HepG2 (cell line): ENCODE results near the gene OR52N2. TPM values are rescaled to one million over a fixed set of nuclear protein-coding genes. Genes with fewer than 3 reads are reported as not detected.

Experiments used
- ATAC-seq: fragments of 200-7000 bp; cut with Tn5 transposase; 3 replicates; pipeline ENCODE4 v1.9.1; 2020; ENCODE audit warnings: mild to moderate bottlenecking, moderate library complexity
- BruUV-seq: library from RNA; stranded (reverse); fragments of 400-500 nt; replicated peaks from 2 replicates; lab custom pipeline; 2021; lab: Mats Ljungman, UMichigan
- CTCF ChIA-PET: fragments of 300-600 bp; formaldehyde crosslinking; extraction: SDS; loops from one replicate; lab custom pipeline; 2021; ENCODE audit warnings: low total read pairs, inconsistent platforms, low intra/inter-chr PET ratio; lab: Yijun Ruan, JAX
- POLR2A ChIA-PET: fragments of 350-600 bp; sonication (Branson Sonifier 250); formaldehyde crosslinking; loops from one replicate; lab custom pipeline; 2020; ENCODE audit warnings: antibody characterized with exemption, inconsistent platforms; lab: Yijun Ruan, JAX
- DNase-seq: peaks from one replicate; pipeline ENCODE4 v3.0.0-alpha.2; 2015; ENCODE audit warnings: low spot score
- FAIRE-seq: peaks from 3 replicates; lab custom pipeline; 2011; peaks lifted over from hg19 to GRCh38; lab: Jason Lieb, UNC
- H2AFZ ChIP-seq: one replicate; pipeline ENCODE4 v1.6.1; 2011; ENCODE audit warnings: low read length, inconsistent platforms
- H3K27ac ChIP-seq: fragments of 300-600 bp; 3 replicates; pipeline ENCODE4 v1.8.0; 2011; ENCODE audit warnings: mixed run types, mild to moderate bottlenecking, mixed read lengths, low read length, inconsistent platforms; ENCODE audit not compliant: insufficient read depth; ENCODE audit errors: extremely low read length
- H3K27me3 ChIP-seq, 2 experiments: fragments of 200-600 bp in 1 of 2; 2 replicates in 1 of 2; 3 replicates in 1 of 2; pipeline versions ENCODE4 v1.6.0 to v1.8.0; 2011; ENCODE audit warnings: low read length in 2 of 2, mild to moderate bottlenecking in 2 of 2, moderate library complexity in 2 of 2, inconsistent platforms in 1 of 2; ENCODE audit not compliant: insufficient read depth in 2 of 2, control insufficient read depth in 1 of 2
- H3K36me3 ChIP-seq, 2 experiments: fragments of 200-600 bp in 1 of 2; replicated peaks in 1 of 2; 2 replicates in 1 of 2; 3 replicates in 1 of 2; pipeline versions ENCODE4 v1.5.1 to v1.8.0; 2011; ENCODE audit warnings: low read length in 2 of 2, inconsistent platforms in 1 of 2; ENCODE audit not compliant: insufficient read depth in 2 of 2, control insufficient read depth in 1 of 2
- H3K4me1 ChIP-seq: 2 replicates; pipeline ENCODE4 v1.5.1; 2012; ENCODE audit warnings: low read length, inconsistent platforms; ENCODE audit not compliant: insufficient read depth
- H3K4me2 ChIP-seq: 2 replicates; pipeline ENCODE4 v1.6.0; 2011; ENCODE audit warnings: low read depth, low read length, inconsistent platforms
- H3K4me3 ChIP-seq, 3 experiments: fragments of 200-600 bp in 1 of 3; sonication (generic), shearing (Covaris generic) in 1 of 3; replicated peaks in 1 of 3; 2 replicates each; pipeline ENCODE4 v1.5.1; 2011 to 2016; ENCODE audit warnings: low read length in 3 of 3, inconsistent platforms in 2 of 3, low read depth in 2 of 3, mild to moderate bottlenecking in 2 of 3, control low read depth in 1 of 3, mixed read lengths in 1 of 3; ENCODE audit not compliant: insufficient read depth in 1 of 3
- H3K79me2 ChIP-seq: one replicate; pipeline ENCODE4 v1.6.1; 2011; ENCODE audit warnings: low read length, inconsistent platforms; ENCODE audit not compliant: insufficient read depth
- H3K9ac ChIP-seq: 2 replicates; pipeline ENCODE4 v1.6.0; 2011; ENCODE audit warnings: mild to moderate bottlenecking, low read depth, low read length, inconsistent platforms; ENCODE audit not compliant: insufficient read depth
- H3K9me3 ChIP-seq: 2 replicates; pipeline ENCODE4 v1.5.1; 2012; ENCODE audit warnings: mild to moderate bottlenecking, low read length
- H4K20me1 ChIP-seq: 2 replicates; pipeline ENCODE4 v1.6.0; 2011; ENCODE audit warnings: inconsistent platforms, mild to moderate bottlenecking, low read length, moderate library complexity; ENCODE audit not compliant: insufficient read depth
- CBX2 ChIP-seq, 2 experiments: fragments of 200-600 bp in 1 of 2; sonication (generic); formaldehyde crosslinking in 1 of 2; IDR thresholded peaks; 2 replicates each; pipeline versions ENCODE4 v1.7.0 to v1.8.1; 2018 to 2022; ENCODE audit warnings: low read depth in 2 of 2, low read length in 1 of 2, mild to moderate bottlenecking in 1 of 2, missing genetic modification reagents in 1 of 2
- DBP ChIP-seq: sonication (generic); formaldehyde crosslinking; IDR thresholded peaks from 2 replicates; pipeline ENCODE4 v1.4.0; 2020; ENCODE audit warnings: missing genetic modification reagents; ENCODE audit errors: not compliant biosample characterization
- E2F2 ChIP-seq: sonication (generic); formaldehyde crosslinking; IDR thresholded peaks from 2 replicates; pipeline ENCODE4 v1.4.0; 2020; ENCODE audit warnings: missing genetic modification reagents, borderline replicate concordance
- PHF21A ChIP-seq: sonication (generic); formaldehyde crosslinking; IDR thresholded peaks from 2 replicates; pipeline ENCODE4 v1.5.0; 2020; ENCODE audit warnings: mild to moderate bottlenecking, missing genetic modification reagents
- RBM39 ChIP-seq: fragments of 200-400 bp; formaldehyde crosslinking; IDR thresholded peaks from one replicate; pipeline ENCODE4 v1.6.1; 2018; ENCODE audit warnings: antibody characterized with exemption, mild to moderate bottlenecking, low read depth, low read length; ENCODE audit not compliant: poor library complexity, severe bottlenecking
- SUZ12 ChIP-seq: fragments of 150-350 bp; IDR thresholded peaks from 2 replicates; pipeline ENCODE4 v1.6.1; 2014; ENCODE audit warnings: low read depth, low read length
- TFAP4 ChIP-seq: sonication (generic); IDR thresholded peaks from 2 replicates; pipeline ENCODE4 v1.6.1; 2016; ENCODE audit warnings: low read depth, borderline replicate concordance
- TIGD3 ChIP-seq: sonication (generic); formaldehyde crosslinking; IDR thresholded peaks from 2 replicates; pipeline ENCODE4 v1.5.1; 2020; ENCODE audit warnings: mild to moderate bottlenecking, missing genetic modification reagents, borderline replicate concordance
- ZBTB37 ChIP-seq: sonication (generic); formaldehyde crosslinking; IDR thresholded peaks from 2 replicates; pipeline ENCODE4 v1.4.0; 2020; ENCODE audit warnings: mild to moderate bottlenecking, missing genetic modification reagents
- ZFP90 ChIP-seq: sonication (generic); formaldehyde crosslinking; IDR thresholded peaks from 2 replicates; pipeline ENCODE4 v1.8.0; 2022; ENCODE audit warnings: missing genetic modification reagents, mild to moderate bottlenecking, inconsistent platforms, borderline replicate concordance
- ZFX ChIP-seq: sonication (generic); formaldehyde crosslinking; IDR thresholded peaks from 2 replicates; pipeline ENCODE4 v1.4.0; 2020; ENCODE audit warnings: mild to moderate bottlenecking, low read depth, missing genetic modification reagents, moderate library complexity
- ZKSCAN5 ChIP-seq: sonication (generic); formaldehyde crosslinking; IDR thresholded peaks from 2 replicates; pipeline ENCODE4 v1.5.1; 2020; ENCODE audit warnings: mild to moderate bottlenecking, missing genetic modification reagents
- ZMYM2 ChIP-seq: sonication (generic); formaldehyde crosslinking; IDR thresholded peaks from 2 replicates; pipeline ENCODE4 v1.8.0; 2022; ENCODE audit warnings: mild to moderate bottlenecking, missing genetic modification reagents
- ZNF3 ChIP-seq: IDR thresholded peaks from 2 replicates; pipeline ENCODE4 v1.7.0; 2017; ENCODE audit warnings: inconsistent platforms
- ZNF878 ChIP-seq: sonication (generic); formaldehyde crosslinking; IDR thresholded peaks from 2 replicates; pipeline ENCODE4 v1.8.1; 2023; ENCODE audit warnings: mild to moderate bottlenecking, missing genetic modification reagents, moderate library complexity
- WGBS: methylation state at CpG from one replicate; pipeline ENCODE4 v1.1.6; 2017; ENCODE audit warnings: low lambda C conversion rate; 5-methylcytosine and 5-hydroxymethylcytosine counted together
- in situ Hi-C: cut with HindIII; loops from 2 replicates; pipeline ENCODE4 v1.10.0; 2017; ENCODE audit warnings: low pct_unique_long_range_greater_than_20kb; ENCODE audit not compliant: extremely low pct_ligation_motif_present
- intact Hi-C: fragments of 100-400 bp; cut with micrococcal nuclease; formaldehyde crosslinking; loops from one replicate; pipeline ENCODE4 v1.10.0; 2022; ENCODE audit not compliant: unreplicated experiment
- polyA plus RNA-seq, 8 experiments: library from polyadenylated mRNA; depleted of rRNA in 3 of 8; stranded (reverse) in 7 of 8; unstranded in 1 of 8; fragments of >200 nt; fragmentation: Illumina TruSeq in 4 of 8; extraction: Trizol in 4 of 8; gene quantifications; 2 replicates each; pipeline versions ENCODE4 v1.2.1 to v1.2.3, GENCODE V29; 2011 to 2016; ENCODE audit warnings: low read depth in 4 of 8, missing spikeins in 1 of 8, mixed read lengths in 1 of 8; ENCODE audit not compliant: insufficient read depth in 1 of 8
- total RNA-seq, 5 experiments: library from RNA; depleted of rRNA; stranded (reverse); fragments of >200 nt; fragmentation: Illumina TruSeq; extraction: Trizol; gene quantifications; 2 replicates each; pipeline ENCODE4 v1.2.3, GENCODE V29; 2016; ENCODE audit warnings: low read depth in 1 of 5

The OR52N2 gene
- total and polyA plus RNA-seq, 2 of the 13 experiments (the other 11 are each of a cell fraction or from before 2014, with no cell fraction given): not detected

GRCh38 chr11:5809905-5810795, 1.4 kb downstream of the OR52N2 start (continued):
- TF ChIP-seq ZFP90 (CRISPR knock-in tag) (no peak), DBP (CRISPR knock-in tag) (no peak), E2F2 (CRISPR knock-in tag) (no peak), ZBTB37 (CRISPR knock-in tag) (no peak)
- TF ChIP-seq, all 625 proteins: peak for 0

GRCh38 chr11:5815534-5815933, 6.8 kb downstream of the OR52N2 start:
- ChIA-PET POLR2A (no interaction called here), CTCF (no interaction called here)
- Histone ChIP-seq H3K79me2 (no peaks in the 10 kb centered on the region), H3K27me3 (no peaks in the 10 kb centered on the region; a peak in 1 of 5 replicates), H3K4me1 (no peaks in the 10 kb centered on the region), H3K9ac (no peak overlapping the region), H3K4me2 (no peak overlapping the region), H2AFZ (no peak overlapping the region), H3K9me3 (no peaks in the 10 kb centered on the region), H3K27ac (no peak overlapping the region)
- no TSS peak for BruUV-seq
- no peak for ATAC-seq
- WGBS: 5% methylated on average over 4 of the region's 4 CpGs
- no peak for TF ChIP-seq ZMYM2 (CRISPR knock-in tag)
- no peak for TF ChIP-seq ZFX (CRISPR knock-in tag)
- no peak for TF ChIP-seq TFAP4
- no peak for TF ChIP-seq ZNF3 (CRISPR knock-in tag)
- no peak for TF ChIP-seq RBM39
- no peak for TF ChIP-seq TIGD3 (CRISPR knock-in tag)
- no peak for TF ChIP-seq ZNF878
- no peak for TF ChIP-seq ZKSCAN5
- no peak for TF ChIP-seq SUZ12
- TF ChIP-seq CBX2 (IDR thresholded peaks at IDR 0.05; ENCODE audit: low read depth, low read length): no peak
- no peak for TF ChIP-seq CBX2 (CRISPR knock-in tag; IDR thresholded peaks at IDR 0.05; ENCODE audit: low read depth)
- TF ChIP-seq PHF21A (CRISPR knock-in tag): no peak
- TF ChIP-seq, all 625 proteins: peak for 0
- no peak for FAIRE-seq
- no peak overlapping the region for H3K4me3 ChIP-seq
- in situ Hi-C loops: no loop called here
- no peaks in the 10 kb centered on the region for H4K20me1 ChIP-seq
- intact Hi-C loops: no loop called here
- H3K36me3 ChIP-seq: no peaks in the 10 kb centered on the region
- DNase-seq: no peak
